NCI-H2107 (cell line): ENCODE measurements around the gene REC114.
"Not testable (repeated sequence)": the region's sequence is repeated elsewhere in the genome, so short reads cannot be mapped to it uniquely, and the experiment has no call there.

Experiments used
- DNase-seq: peaks from one replicate; lab custom pipeline; 2025; lab: John Stamatoyannopoulos, UW

Gene REC114

GRCh38 chr15:73455876-73456275 lies 12.9 kb downstream of the REC114 start:
- DNase-seq: no peak

GRCh38 chr15:73457334-73457733 lies 14.4 kb downstream of the REC114 start:
- no peak for DNase-seq

- no peak for DNase-seq
These were observed 17.7 kb downstream of the REC114 start for GRCh38 chr15:73460662-73461061.

- DNase-seq: no peak
These were observed 21.6 kb downstream of the REC114 start for GRCh38 chr15:73464602-73465001.

GRCh38 chr15:73467758-73468157 lies 24.8 kb downstream of the REC114 start:
- DNase-seq: no peak

GRCh38 chr15:73474785-73475184 lies 31.8 kb downstream of the REC114 start:
- no peak for DNase-seq

GRCh38 chr15:73476704-73477216 lies 33.8 kb downstream of the REC114 start:
- DNase-seq: no peak

GRCh38 chr15:73480050-73480449 lies 37.1 kb downstream of the REC114 start:
- DNase-seq: no peak

- DNase-seq: no peak
These were observed 39.2 kb downstream of the REC114 start for GRCh38 chr15:73482166-73482565.

- DNase-seq: no peak
These were observed 40.1 kb downstream of the REC114 start for GRCh38 chr15:73483053-73483452.

GRCh38 chr15:73485372-73485771 lies 42.4 kb downstream of the REC114 start:
- DNase-seq: no peak

- DNase-seq: not testable (repeated sequence)
These were observed 42.9 kb downstream of the REC114 start for GRCh38 chr15:73485885-73486284.

- DNase-seq: no peak
These were observed 45.7 kb downstream of the REC114 start for GRCh38 chr15:73488698-73489097.

GRCh38 chr15:73493922-73494321 lies 51.0 kb downstream of the REC114 start:
- no peak for DNase-seq

GRCh38 chr15:73495181-73495580 lies 52.2 kb downstream of the REC114 start:
- DNase-seq: no peak

GRCh38 chr15:73500696-73501095 lies 57.7 kb downstream of the REC114 start:
- no peak for DNase-seq

- no peak for DNase-seq
These were observed 61.9 kb downstream of the REC114 start for GRCh38 chr15:73504885-73505284.

- DNase-seq: no peak
These were observed 72.6 kb downstream of the REC114 start for GRCh38 chr15:73515527-73515926.

GRCh38 chr15:73517566-73517965 lies 74.6 kb downstream of the REC114 start:
- no peak for DNase-seq

- DNase-seq: no peak
These were observed 75.4 kb downstream of the REC114 start for GRCh38 chr15:73518180-73518862.

- no peak for DNase-seq
These were observed 76.1 kb downstream of the REC114 start for GRCh38 chr15:73518876-73519733.

GRCh38 chr15:73522011-73522410 lies 79.0 kb downstream of the REC114 start:
- DNase-seq: no peak

- no peak for DNase-seq
These were observed 82.0 kb downstream of the REC114 start for GRCh38 chr15:73524919-73525318.
